Measurements from ENCODE around the gene ZNF200. TPM values are rescaled to one million over a fixed set of nuclear protein-coding genes. Genes with fewer than 3 reads are reported as not detected.
A peak's percentile ranks its signal among the peaks of the same experiment; 100 is the strongest.

Gene ZNF200
- total RNA-seq, 8 experiments from 2014 or later = 7.3 to 14.8 (median 9.3) TPM

- H3K27ac ChIP-seq = no peak overlapping the region
- in situ Hi-C loops (cut with MboI; ENCODE audit: low pct_unique_long_range_greater_than_20kb in 2 of 9, low sequenced_read_pairs in 9 of 9, unreplicated experiment in 9 of 9) = no loop called here
- 23 to 100% (median 58%) methylated on average over 1 to 5 of the region's 5 CpGs; no CpG with 5 or more reads in 2 of the 10 experiments for WGBS, 10 experiments
- no peak overlapping the region for H3K4me3 ChIP-seq
- no peak for ATAC-seq (replicated peaks in 6 of 8)
- peaks cover 0 to 6% of the 10 kb centered on the region in 2 donors for H3K4me1 ChIP-seq (replicated peaks in 1 of 2)
Measured at GRCh38 chr16:3266873-3267537, 32.0 kb upstream of the ZNF200 start.

- WGBS, 10 experiments = 0 to 40% (median 5%) methylated on average over 2 to 32 of the region's 77 CpGs; no CpG with 5 or more reads in 3 of the 10 experiments
- Histone ChIP-seq H3K27ac (peak overlapping the region; percentile 46 to 77), H3K4me1 (replicated peaks in 1 of 2) (peaks cover 0 to 6% of the 10 kb centered on the region in 2 donors), H3K4me3 (peak overlapping the region; percentile 64 to 96 (median 74))
- ATAC-seq (replicated peaks in 6 of 8) = peak; percentile 81 to 99 (median 96)
- in situ Hi-C loops (cut with MboI; ENCODE audit: low pct_unique_long_range_greater_than_20kb in 2 of 9, low sequenced_read_pairs in 9 of 9, unreplicated experiment in 9 of 9) = no loop called here
Measured at GRCh38 chr16:3264137-3265036, 29.4 kb upstream of the ZNF200 start.

DNA sequence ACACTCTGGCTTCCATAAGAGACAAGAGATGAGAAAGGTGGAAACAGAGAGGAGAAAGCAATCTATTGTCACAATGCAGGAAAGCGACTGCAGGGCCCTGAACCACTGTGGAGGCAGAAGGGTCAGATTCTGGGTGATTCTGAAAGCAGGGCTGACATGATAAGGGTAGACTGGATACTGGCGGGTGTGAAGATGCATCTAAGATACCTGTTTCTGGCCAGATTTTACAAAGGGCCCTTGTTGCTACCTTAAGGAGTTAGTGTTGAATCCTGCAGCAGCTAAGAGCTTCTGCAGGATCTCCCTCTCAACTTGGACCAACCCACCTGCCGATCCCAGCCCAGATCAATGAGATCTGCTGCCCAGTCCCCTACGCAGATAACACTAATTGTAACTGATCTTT, 27.6 kb upstream of the ZNF200 start:
- Histone ChIP-seq H3K4me3 (no peak overlapping the region), H3K4me1 (replicated peaks in 1 of 2) (peaks cover 0 to 6% of the 10 kb centered on the region in 2 donors), H3K27ac (no peak overlapping the region)
- in situ Hi-C loops (cut with MboI; ENCODE audit: low pct_unique_long_range_greater_than_20kb in 2 of 9, low sequenced_read_pairs in 9 of 9, unreplicated experiment in 9 of 9) = no loop called here
- 71 to 100% (median 87%) methylated on average over 1 to 3 of the region's 4 CpGs; no CpG with 5 or more reads in 2 of the 10 experiments for WGBS, 10 experiments
- ATAC-seq (replicated peaks in 6 of 8) = no peak

GRCh38 chr16:3259836-3260235, 24.9 kb upstream of the ZNF200 start:
- no peak for ATAC-seq (replicated peaks in 6 of 8)
- peaks cover 0 to 6% of the 10 kb centered on the region in 2 donors for H3K4me1 ChIP-seq (replicated peaks in 1 of 2)
- WGBS, 10 experiments = 0 to 100% (median 72%) methylated on average over 1 to 7 of the region's 8 CpGs; no CpG with 5 or more reads in 3 of the 10 experiments
- H3K4me3 ChIP-seq = no peak overlapping the region
- in situ Hi-C loops (cut with MboI; ENCODE audit: low pct_unique_long_range_greater_than_20kb in 2 of 9, low sequenced_read_pairs in 9 of 9, unreplicated experiment in 9 of 9) = no loop called here
- H3K27ac ChIP-seq = no peak overlapping the region

DNA sequence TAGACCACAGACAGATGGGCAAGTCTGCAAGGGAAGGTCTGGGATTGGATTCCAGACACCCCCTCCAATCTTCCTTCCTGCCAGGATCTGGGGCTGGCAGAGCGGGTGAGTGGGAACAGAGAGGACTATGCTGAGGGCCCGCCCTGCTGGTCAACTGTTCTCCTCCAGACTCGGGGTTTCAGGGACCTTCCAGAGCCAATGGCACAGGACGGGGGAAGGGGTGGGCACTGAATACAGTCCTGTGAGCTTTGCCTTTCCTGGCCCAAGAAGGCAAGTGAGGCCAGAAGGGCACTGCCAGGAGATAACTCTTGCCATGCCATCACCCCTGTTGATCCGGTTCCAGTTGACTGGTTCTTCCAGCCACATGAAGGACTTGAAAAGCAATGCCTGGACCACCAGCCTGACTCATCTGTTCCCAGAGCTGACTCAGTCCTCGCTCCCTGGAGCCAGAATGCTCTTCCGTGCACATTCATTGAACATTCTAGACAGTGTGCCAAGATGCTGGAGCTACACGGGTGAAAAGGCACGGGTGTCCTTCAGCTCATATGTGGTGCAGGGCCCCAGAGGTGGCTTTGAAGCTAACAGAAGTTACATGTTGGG, 22.0 kb upstream of the ZNF200 start:
- ATAC-seq (replicated peaks in 6 of 8) = peak in 1 of 8 experiments; percentile 14
- no peak overlapping the region for H3K27ac ChIP-seq
- in situ Hi-C loops (cut with MboI; ENCODE audit: low pct_unique_long_range_greater_than_20kb in 2 of 9, low sequenced_read_pairs in 9 of 9, unreplicated experiment in 9 of 9) = no loop called here
- H3K4me1 ChIP-seq (replicated peaks in 1 of 2) = no peaks in the 10 kb centered on the region
- 20 to 83% (median 29%) methylated on average over 1 to 4 of the region's 9 CpGs; no CpG with 5 or more reads in 5 of the 10 experiments for WGBS, 10 experiments
- no peak overlapping the region for H3K4me3 ChIP-seq

DNA sequence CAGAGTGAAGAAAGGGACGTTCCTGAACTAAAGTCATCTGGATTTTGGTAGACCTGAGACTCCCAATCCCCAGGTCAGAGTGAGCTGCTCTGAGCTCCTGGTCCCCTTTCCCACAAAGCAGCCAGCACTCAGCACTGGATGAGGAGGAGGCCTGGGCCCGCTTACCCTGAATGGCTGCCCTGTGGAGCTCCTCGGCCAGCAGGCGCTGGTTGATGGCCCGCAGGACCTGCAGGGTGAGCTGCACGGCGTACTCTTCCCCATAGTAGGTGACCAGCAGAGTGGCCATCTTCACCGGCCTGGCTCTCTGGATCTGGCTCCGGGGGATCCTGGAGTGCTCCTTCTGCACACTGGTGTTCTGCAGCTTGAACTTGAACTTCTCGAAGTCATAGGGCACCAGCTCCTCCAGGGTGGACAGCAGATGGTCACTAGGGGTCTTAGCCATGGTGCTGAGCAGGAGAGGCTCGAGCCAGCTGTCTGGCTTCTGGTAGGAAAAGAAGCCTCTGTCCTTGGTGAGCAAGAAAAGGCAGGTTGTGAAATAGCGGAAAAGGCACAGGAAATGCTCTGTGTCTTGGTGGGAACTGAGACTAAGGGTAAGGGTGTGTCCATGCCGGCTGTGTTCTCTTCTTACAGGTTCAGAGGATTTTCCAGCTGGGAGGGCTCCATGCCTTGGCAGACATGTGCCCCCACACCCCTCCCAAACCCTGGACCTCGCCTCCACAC, 21.3 kb upstream of the ZNF200 start, which contains the start of gene MEFV:
MEFV (minus strand) TSS at position 488 of the 720 bp plus-strand sequence; CDS start at position 442, 46 bp downstream.
- ATAC-seq (replicated peaks in 6 of 8) = no peak
- WGBS, 10 experiments = 0 to 100% (median 60%) methylated on average over 1 to 9 of the region's 14 CpGs; no CpG with 5 or more reads in 2 of the 10 experiments
- Histone ChIP-seq H3K4me3 (no peak within 1 kb of the TSS), H3K27ac (no peak within 1 kb of the TSS), H3K4me1 (replicated peaks in 1 of 2) (no peaks in the 10 kb centered on the region)
- in situ Hi-C loops (cut with MboI; ENCODE audit: low pct_unique_long_range_greater_than_20kb in 2 of 9, low sequenced_read_pairs in 9 of 9, unreplicated experiment in 9 of 9) = no loop called here

DNA sequence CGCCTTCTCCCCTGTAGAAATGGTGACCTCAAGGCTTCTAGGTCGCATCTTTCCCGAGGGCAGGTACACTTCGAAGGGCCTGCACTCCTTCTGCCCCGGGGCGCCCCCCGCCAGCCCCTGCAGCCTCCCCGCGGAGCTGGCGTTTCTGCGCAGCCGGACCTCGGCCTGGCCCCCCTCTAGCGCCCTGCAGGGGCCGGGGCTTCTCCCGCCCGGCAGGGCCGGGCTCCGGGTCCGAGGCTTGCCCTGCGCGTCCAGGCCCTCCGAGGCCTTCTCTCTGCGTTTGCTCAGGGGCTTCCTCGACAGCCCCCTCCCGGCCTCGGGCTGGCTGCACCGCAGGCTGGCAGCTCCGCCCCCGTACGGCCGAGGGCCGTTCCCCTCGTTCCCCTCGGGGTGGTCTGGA, 19.4 kb upstream of the ZNF200 start:
- WGBS, 10 experiments = no CpG with 5 or more reads among the region's 35 CpGs
- Histone ChIP-seq H3K4me1 (replicated peaks in 1 of 2) (no peaks in the 10 kb centered on the region), H3K27ac (no peak overlapping the region), H3K4me3 (no peak overlapping the region)
- no peak for ATAC-seq (replicated peaks in 6 of 8)
- in situ Hi-C loops (cut with MboI; ENCODE audit: low pct_unique_long_range_greater_than_20kb in 2 of 9, low sequenced_read_pairs in 9 of 9, unreplicated experiment in 9 of 9) = no loop called here

DNA sequence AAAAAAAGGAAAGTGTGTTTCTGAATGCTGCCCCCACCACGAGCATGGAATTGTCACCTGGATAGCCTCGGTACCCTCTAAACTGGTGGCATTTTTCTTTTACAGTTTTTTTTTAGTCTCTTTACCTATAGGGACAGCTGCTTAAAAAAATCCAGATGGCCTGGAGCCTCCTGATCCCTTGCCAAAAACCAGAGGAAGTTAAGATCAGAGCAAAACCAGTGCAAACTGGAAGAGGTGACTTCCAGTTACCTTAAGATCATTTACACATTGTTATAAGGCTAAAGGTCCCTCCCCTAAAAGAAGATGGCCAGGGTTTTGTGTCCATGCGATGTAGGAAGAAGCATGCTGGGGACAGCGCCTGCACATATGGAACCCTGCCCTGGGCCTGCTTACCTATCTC, 18.0 kb upstream of the ZNF200 start:
- ATAC-seq (replicated peaks in 6 of 8) = no peak
- in situ Hi-C loops (cut with MboI; ENCODE audit: low pct_unique_long_range_greater_than_20kb in 2 of 9, low sequenced_read_pairs in 9 of 9, unreplicated experiment in 9 of 9) = no loop called here
- 18 to 81% (median 48%) methylated on average over 1 to 4 of the region's 4 CpGs; no CpG with 5 or more reads in 1 of the 10 experiments for WGBS, 10 experiments
- Histone ChIP-seq H3K27ac (no peak overlapping the region), H3K4me3 (no peak overlapping the region), H3K4me1 (replicated peaks in 1 of 2) (no peaks in the 10 kb centered on the region)

DNA sequence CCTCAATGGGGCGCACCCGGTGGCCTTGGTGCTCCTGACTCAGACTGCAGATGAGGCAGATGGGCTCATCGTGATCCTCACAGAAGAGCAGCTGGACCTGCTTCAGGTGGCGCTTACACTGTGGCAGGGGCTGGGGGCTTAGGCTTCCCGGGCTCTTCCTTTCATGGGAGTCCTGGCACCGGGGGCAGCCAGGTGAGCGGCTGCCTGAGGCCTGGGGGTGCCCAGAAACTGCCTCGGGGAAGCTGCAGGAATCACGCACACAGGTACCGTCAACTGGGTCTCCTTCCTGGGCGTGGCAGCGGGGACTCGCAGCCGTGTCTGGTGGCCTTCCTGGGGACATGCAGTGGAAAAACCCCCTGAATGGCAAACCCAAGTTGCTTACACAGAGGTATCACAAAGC, 14.5 kb upstream of the ZNF200 start:
- Histone ChIP-seq H3K4me3 (no peak overlapping the region), H3K27ac (no peak overlapping the region), H3K4me1 (replicated peaks in 1 of 2) (no peaks in the 10 kb centered on the region)
- no peak for ATAC-seq (replicated peaks in 6 of 8)
- in situ Hi-C loops (cut with MboI; ENCODE audit: low pct_unique_long_range_greater_than_20kb in 2 of 9, low sequenced_read_pairs in 9 of 9, unreplicated experiment in 9 of 9) = no loop called here
- WGBS, 10 experiments = 20 to 59% methylated on average over 1 to 4 of the region's 14 CpGs; no CpG with 5 or more reads in 8 of the 10 experiments

DNA sequence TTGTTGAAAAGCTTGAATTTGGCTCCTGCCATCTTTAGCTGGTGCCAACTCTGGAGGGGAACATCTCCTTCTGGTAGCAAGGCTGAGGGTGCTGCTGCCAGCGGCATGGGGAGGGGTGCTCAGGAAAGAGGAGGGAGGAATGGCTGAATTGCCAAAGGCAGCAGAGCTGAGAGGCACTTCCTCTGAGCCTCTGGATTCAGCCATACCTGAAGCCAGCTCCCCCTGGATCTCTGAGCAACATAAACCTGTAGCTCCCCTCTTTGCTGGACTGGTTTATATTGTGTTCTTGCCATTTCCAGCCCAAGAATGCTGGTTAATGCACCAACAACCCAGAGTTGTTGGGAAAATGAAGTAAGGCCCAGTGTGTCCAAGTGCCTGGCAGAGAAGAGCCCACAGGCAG, 14.1 kb upstream of the ZNF200 start:
- Histone ChIP-seq H3K27ac (no peak overlapping the region), H3K4me3 (no peak overlapping the region), H3K4me1 (replicated peaks in 1 of 2) (no peaks in the 10 kb centered on the region)
- no peak for ATAC-seq (replicated peaks in 6 of 8)
- in situ Hi-C loops (cut with MboI; ENCODE audit: low pct_unique_long_range_greater_than_20kb in 2 of 9, low sequenced_read_pairs in 9 of 9, unreplicated experiment in 9 of 9) = no loop called here
- WGBS, 10 experiments = 14 to 80% (median 35%) methylated on average over 1 of the region's 1 CpG; no CpG with 5 or more reads in 6 of the 10 experiments

GRCh38 chr16:3248596-3248995, 13.6 kb upstream of the ZNF200 start:
- ATAC-seq (replicated peaks in 6 of 8) = no peak
- Histone ChIP-seq H3K27ac (no peak overlapping the region), H3K4me1 (replicated peaks in 1 of 2) (no peaks in the 10 kb centered on the region), H3K4me3 (no peak overlapping the region)
- 33 to 100% (median 60%) methylated on average over 1 to 3 of the region's 5 CpGs; no CpG with 5 or more reads in 5 of the 10 experiments for WGBS, 10 experiments
- in situ Hi-C loops (cut with MboI; ENCODE audit: low pct_unique_long_range_greater_than_20kb in 2 of 9, low sequenced_read_pairs in 9 of 9, unreplicated experiment in 9 of 9) = no loop called here

DNA sequence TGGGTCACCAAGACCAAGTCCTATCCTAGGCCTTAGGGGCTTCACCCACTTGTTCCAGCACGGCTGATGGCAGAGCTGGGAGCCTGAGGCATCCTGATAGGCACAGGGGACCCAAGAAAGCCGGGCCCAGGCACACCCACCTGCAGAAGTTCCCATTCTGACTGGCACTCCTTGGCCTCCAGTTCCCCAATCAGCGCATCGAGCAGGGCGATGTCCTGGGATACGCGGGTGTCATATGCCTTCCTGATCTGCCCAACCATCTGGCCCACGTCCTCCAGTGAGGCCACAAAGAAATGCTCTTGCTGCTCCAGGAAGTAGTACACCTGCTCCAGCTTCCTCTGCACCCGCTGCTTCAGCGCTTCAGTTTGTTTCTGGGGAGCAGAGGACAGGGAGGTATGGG, 11.9 kb upstream of the ZNF200 start:
- in situ Hi-C loops (cut with MboI; ENCODE audit: low pct_unique_long_range_greater_than_20kb in 2 of 9, low sequenced_read_pairs in 9 of 9, unreplicated experiment in 9 of 9) = no loop called here
- WGBS, 10 experiments = 83 to 100% (median 95%) methylated on average over 1 to 7 of the region's 10 CpGs; no CpG with 5 or more reads in 6 of the 10 experiments
- H3K4me3 ChIP-seq = no peak overlapping the region
- no peak overlapping the region for H3K27ac ChIP-seq
- H3K4me1 ChIP-seq (replicated peaks in 1 of 2) = no peaks in the 10 kb centered on the region
- ATAC-seq (replicated peaks in 6 of 8) = no peak
